HEK293T (cell line): ENCODE data around the gene SIRPG.

ENCODE experiments used
- ARNT ChIP-seq: fragments of 450-650 bp; IDR thresholded peaks from 2 replicates; pipeline ENCODE4 v1.6.1; 2017; ENCODE audit warnings: mild to moderate bottlenecking
- ELF4 ChIP-seq: fragments of 450-650 bp; IDR thresholded peaks from 2 replicates; pipeline ENCODE4 v1.6.1; 2017; ENCODE audit warnings: antibody characterized with exemption
- FOXA1 ChIP-seq: fragments of 450-650 bp; IDR thresholded peaks from 2 replicates; pipeline ENCODE4 v1.6.1; 2016; ENCODE audit warnings: mild to moderate bottlenecking
- FOXM1 ChIP-seq: fragments of 450-650 bp; IDR thresholded peaks from 2 replicates; pipeline ENCODE4 v1.6.1; 2017; ENCODE audit warnings: mild to moderate bottlenecking, borderline replicate concordance
- HDGF ChIP-seq: fragments of 450-650 bp; IDR thresholded peaks from 2 replicates; pipeline ENCODE4 v1.6.1; 2017; ENCODE audit warnings: antibody characterized with exemption, borderline replicate concordance
- L3MBTL2 ChIP-seq: fragments of 450-650 bp; conservative IDR thresholded peaks from 2 replicates; pipeline ENCODE4 v1.6.1; 2016; ENCODE audit warnings: mild to moderate bottlenecking
- LEF1 ChIP-seq: fragments of 450-650 bp; IDR thresholded peaks from 2 replicates; pipeline ENCODE4 v1.6.1; 2017; ENCODE audit warnings: mild to moderate bottlenecking, borderline replicate concordance
- NFRKB ChIP-seq: fragments of 450-650 bp; IDR thresholded peaks from 2 replicates; pipeline ENCODE4 v1.6.1; 2016; ENCODE audit warnings: mild to moderate bottlenecking, moderate library complexity
- SP1 ChIP-seq: fragments of 450-650 bp; IDR thresholded peaks from 2 replicates; pipeline ENCODE4 v1.6.1; 2017
- SUZ12 ChIP-seq: fragments of 450-650 bp; IDR thresholded peaks from 2 replicates; pipeline ENCODE4 v1.6.1; 2016; ENCODE audit warnings: mild to moderate bottlenecking
- TARDBP ChIP-seq: fragments of 450-650 bp; IDR thresholded peaks from 2 replicates; pipeline ENCODE4 v1.6.1; 2016

DNA sequence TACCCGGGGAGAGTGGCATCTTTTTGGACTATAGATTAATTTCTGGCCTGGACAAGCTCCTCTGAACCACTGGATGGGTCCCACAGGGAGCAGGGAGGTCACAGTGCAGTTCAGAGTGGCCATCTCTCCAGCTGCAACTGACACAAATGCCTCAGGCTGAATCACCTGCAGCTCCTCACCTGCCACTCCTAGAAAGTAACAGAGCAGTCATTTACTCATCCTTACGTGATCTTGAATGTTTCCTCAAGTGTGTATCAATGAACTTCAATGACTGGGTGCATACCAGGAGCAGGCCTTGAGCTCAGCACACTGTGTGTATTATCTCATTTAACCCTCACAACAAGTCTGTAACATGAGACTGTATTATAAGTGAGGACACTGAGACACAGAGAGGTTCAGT is 40.0 kb upstream of the SIRPG start:
- TF ChIP-seq FOXA1 (no peak), HDGF (no peak), ARNT (no peak), ELF4 (no peak), SUZ12 (no peak), SP1 (no peak), LEF1 (no peak), NFRKB (no peak), FOXM1 (no peak), L3MBTL2 (no peak), TARDBP (no peak)
